HG03139 (cell line): Measurements from ENCODE around the gene CAPNS1.
"Not testable (repeated sequence)": the region's sequence is repeated elsewhere in the genome, so short reads cannot be mapped to it uniquely, and the experiment has no call there.

Experiments
- ATAC-seq: cut with Tn5 transposase; IDR thresholded peaks from one replicate; pipeline ENCODE4 v1.9.1; 2021; ENCODE audit not compliant: unreplicated experiment

Gene CAPNS1

DNA sequence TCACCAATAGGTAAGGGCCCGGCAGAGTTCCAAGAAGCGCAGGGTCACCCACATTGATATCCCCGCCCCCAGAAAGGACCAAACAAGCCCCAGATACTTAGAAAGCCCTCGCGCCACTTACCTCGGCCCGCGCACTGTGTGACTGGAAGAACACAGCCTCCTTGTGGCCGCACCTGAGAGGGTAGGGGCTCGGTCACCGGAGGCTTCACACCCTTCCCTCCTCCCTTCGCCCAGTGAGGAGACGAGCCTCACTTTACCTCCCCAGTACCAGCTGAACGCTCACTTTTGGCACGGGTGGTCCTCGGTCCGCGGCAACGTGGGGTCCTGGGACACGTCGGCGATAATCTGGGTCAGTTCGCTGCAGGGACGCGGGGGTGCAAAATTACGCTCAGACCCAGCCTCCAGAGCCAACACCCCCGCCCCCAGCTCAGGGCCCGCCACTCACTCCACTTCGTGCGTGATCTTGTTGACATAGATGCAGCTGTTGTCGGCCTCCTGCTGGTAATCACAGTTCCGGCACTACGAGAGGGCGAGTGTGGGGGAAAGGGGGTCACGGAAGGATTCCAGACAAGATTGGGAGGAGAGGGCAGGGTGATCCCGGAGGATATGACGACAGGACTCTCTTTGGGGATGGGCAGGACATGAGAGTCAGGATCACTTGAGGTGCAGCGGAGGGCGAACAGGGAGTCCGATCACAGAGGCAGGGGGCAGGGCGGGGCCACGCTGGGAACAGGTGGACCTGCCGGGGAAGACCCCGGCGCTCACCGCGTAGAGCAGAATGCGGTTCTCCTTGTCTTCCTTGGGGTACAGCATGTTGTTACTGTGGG lies 25.8 kb upstream of the CAPNS1 start:
- ATAC-seq, result no peak

DNA sequence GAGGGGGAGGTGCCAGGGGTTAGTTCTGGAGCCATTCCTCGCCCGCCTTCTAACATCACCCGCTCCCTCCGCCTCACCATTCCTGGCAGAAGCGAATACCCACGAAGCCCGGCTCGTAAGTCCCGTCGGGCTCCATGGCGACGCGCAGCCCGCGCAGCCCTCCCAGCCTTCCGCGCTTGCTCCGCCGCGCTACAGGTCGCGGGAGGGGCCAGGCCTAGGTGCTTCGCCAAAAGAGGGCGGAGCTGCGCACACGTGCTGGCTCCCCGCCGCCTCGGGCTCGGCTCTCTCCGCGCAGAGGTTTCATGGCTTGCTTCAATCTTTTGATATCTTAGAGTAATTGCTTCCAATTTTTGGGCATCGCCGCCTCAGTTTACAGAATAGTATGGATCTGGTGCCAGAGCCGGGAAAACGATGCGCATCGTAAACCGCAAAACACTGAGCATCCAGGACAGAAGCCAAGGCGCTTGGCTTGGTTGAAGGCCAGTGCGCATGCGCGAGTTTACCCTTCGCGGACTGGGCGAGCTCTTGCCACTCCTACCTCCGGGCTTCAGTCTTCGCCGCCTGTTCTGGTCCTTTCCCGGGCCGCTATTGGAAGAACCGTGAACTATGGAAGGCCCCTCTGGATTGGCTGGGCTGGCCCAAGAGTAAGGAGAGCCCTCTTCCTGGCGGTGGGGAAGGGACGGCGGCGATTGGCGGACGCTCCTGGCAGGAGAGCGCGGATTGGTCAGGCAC lies 25.0 kb upstream of the CAPNS1 start, which contains the start of gene POLR2I:
Gene POLR2I, minus strand, starts transcription at position 155 of the 732 bp plus-strand sequence. Its CDS starts 19 bp downstream, at position 136.
- peak; percentile 76 for ATAC-seq

DNA sequence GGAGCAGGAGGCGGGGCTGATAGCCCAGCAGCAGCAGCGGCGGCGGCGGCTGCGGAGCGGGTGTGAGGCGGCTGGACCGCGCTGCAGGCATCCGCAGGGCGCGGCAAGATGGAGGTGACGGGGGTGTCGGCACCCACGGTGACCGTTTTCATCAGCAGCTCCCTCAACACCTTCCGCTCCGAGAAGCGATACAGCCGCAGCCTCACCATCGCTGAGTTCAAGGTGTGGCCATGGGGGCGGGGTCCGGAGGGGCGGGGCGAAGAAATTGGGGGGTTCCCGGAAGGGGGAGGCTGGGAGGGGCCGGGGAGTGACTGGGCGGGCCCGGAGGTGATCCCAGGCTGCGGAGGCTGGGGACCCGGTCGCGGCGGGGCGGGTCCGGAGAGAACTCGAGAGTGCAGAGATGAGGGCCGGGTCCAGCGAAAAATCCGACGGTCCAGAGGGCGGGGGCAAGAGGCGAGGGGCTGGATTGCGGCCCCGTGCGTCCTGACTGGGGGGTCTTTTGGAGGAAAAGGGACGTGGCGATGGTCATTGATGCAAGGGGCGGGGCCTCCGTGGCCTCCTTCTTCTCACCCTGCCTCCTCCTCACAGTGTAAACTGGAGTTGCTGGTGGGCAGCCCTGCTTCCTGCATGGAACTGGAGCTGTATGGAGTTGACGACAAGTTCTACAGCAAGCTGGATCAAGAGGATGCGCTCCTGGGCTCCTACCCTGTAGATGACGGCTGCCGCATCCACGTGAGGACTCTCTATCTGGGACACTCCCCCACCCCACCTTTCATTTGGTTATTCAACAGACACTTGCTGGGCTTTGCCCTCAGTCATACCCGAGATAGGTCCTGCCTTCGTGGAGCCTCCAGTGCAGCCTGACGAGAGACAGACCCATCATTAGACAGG lies 24.2 kb upstream of the CAPNS1 start, which contains the start of gene TBCB:
Gene TBCB, plus strand, starts transcription at position 16 of the 891 bp plus-strand sequence. Its CDS starts 93 bp downstream, at position 109.
- ATAC-seq, result no peak

DNA sequence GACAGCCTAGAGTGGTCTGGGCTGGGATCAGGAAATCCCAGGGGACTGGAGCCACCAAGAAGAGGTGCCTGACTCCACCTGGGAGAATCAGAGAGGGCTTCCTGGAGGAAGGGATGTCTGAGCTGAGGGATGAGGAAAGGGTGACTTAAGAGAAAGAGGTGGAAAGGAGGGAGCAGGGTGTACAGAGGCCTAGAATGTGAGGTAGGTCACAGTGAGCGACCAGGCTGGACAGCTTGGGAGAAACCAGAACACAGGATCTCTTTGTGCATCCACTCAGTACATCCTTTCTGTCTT lies 23.6 kb upstream of the CAPNS1 start:
- ATAC-seq, result no peak

DNA sequence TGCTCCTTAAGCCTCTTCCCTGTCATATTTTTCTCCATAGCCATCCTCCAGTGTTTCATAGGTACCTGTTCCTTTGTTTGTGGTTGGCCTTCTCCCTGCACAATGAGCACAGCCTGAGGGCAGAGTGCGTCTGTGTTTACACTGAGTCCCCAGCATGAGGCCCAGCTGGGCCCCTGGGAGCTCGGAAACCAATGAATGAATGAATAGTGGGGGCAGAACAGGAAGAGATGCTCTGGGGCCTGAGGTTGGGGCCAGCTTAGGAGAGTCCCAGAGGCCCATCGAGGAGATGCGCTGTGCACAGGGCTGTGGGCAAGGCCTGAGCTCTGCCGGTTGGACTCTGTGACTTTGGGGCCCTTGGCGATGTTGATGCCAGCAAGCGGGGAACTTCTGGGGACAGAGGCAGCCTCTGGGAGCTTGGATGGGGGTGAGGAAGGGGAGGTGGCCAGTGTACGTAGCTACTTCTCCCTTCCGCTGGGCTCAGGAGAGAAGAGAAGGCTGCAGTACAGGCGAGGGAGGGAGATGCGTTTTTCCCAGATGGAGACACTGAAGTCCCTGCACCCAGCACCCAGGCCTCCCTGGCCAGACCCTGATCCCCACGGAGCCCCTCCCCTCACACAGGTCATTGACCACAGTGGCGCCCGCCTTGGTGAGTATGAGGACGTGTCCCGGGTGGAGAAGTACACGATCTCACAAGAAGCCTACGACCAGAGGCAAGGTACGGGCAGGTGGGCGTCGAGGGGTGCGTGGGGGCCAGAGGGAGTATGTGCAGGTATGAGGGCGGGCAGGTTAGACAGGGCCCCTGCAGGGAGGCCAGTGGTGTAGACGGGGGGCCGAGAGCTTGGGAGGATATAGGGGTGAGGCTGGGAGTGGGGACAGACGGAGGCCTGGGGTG lies 19.5 kb upstream of the CAPNS1 start:
- no peak for ATAC-seq

DNA sequence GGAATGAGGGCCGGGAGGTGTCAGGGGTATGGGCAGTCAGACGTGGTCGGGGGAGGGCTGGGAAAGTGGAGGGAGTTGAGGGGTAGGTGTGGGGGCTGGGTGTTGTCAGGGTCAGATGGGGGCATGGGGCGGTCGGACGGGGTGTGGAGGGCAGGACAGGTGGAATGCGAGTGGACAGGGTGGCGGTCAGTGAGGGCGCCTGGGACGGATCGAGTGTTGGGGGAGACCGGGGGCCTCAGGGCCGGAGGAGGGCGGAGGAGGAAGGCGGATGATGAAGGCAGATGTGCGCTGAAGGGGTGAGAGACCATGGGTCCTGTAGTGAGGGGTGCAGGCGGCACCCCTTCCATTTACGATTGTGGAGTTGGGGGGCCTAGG lies 18.9 kb upstream of the CAPNS1 start:
- ATAC-seq, result no peak

DNA sequence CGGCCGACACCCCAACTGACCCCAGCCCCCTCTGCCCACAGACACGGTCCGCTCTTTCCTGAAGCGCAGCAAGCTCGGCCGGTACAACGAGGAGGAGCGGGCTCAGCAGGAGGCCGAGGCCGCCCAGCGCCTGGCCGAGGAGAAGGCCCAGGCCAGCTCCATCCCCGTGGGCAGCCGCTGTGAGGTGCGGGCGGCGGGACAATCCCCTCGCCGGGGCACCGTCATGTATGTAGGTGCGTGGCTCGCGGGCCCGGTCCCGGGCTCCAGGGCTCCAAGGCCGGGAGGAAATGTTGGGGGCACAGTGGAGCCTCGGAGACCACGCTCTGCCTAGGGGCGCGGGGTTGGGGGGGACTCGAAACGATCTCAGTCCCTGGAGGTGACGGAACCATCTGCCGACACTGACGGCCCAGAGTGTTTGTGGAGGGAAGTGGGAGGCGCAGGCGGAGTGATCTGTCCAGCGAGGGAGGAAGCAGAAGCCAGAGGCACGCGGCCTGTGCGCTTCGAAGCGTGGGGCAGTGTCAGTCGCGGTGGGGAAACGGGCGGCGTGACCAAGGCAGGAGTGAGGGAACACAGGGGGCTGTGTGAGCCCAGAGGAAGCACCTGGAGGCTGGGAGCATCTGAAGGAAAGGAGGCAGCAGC lies 18.3 kb upstream of the CAPNS1 start:
- ATAC-seq, result no peak

DNA sequence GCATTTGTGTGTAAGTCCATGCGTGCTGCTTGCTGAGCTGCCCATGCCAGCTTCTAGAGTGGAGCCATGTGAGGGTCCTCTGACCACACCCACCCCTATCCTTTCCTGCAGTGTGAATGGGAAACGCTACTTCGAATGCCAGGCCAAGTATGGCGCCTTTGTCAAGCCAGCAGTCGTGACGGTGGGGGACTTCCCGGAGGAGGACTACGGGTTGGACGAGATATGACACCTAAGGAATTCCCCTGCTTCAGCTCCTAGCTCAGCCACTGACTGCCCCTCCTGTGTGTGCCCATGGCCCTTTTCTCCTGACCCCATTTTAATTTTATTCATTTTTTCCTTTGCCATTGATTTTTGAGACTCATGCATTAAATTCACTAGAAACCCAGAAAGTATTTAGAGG lies 14.3 kb upstream of the CAPNS1 start:
- no peak for ATAC-seq

DNA sequence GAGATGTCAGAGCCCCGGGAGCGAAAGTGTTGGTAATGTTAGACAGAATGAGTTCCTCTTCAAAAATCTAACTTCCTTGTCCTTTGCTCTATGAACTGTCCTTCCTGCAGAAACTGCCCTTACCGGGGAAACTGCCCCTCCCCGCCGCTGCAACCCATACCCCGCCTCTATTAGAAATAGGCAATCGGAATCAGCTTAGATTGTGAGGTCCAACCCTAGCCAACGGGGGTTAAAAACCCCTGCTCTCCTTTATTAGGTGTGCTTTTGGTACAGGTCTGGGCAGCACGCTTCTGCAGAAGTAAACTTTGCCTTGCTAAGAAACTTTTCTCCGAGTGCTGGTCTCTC lies 11.5 kb upstream of the CAPNS1 start:
- no peak for ATAC-seq

DNA sequence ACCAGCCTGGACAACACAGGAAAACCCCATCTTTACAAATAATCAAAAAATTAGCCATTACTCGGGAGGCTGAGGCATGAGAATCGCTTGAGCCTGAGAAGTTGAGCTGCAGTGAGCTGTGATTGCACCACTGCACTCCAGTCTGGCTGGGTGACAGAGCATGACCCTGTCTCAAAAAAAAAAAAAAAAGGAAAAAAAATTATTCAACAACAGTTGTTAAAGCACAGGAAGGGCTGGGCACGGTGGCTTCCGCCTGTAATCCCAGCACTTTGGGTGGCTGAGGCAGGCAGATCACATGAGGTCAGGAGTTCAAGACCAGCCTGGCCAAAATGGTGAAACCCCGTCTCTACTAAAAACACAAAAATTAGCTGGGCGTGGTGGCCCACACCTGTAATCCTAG lies 8.6 kb upstream of the CAPNS1 start:
- not testable (repeated sequence) for ATAC-seq

DNA sequence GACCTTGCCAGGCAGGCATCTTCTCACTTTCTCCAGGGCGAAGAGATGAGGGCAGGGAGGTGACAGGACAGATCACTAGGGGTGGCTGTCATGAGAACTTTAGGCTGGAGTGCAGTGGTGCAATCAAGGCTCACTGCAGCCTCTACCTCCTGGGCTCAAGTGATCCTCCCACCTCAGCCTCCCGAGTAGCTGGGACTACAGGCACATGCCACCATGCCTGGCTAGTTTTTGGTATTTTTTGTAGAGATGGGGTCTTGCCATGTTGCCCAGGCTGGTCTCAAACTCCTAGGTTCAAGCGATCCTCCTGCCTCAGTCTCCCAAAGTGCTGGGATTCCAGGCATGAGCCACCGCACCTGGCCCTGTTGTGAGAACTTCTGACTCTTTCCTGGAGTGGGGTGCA lies 5.0 kb upstream of the CAPNS1 start:
- ATAC-seq, result not testable (repeated sequence)

DNA sequence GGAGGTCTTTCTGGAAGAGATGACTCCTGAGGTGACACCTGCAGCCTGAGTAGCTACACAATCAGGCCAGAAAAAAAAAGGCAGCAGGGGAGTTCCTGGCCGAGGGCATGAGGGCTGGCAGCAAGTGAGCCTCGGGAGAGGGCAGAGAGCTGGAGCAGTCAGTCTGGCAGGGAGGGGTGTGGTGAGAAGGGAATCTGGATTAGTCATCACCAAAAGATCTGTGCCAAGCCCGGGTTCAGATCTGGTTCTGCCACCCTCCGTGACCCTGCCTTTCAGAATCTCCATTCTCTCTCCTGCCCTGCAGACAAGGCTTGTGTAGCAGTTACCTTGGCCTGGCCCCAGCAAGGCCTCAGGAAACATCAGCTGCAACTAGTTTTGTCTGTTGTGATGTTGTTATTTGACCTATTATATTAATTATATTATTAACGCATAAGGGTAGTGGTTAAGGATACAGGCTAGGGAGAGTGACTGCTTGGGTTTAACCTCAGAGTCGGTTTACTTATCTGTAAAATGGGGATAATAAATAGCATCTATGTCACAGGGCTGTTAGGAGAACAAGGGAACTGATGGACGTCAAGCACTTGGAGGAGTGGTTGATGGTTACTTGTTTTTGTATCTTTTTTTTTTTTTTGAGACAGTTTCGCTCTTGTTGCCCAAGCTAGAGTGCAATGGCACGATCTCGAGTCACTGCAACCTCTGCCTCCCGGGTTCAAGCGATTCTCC lies 2.7 kb upstream of the CAPNS1 start:
- ATAC-seq, result no peak

DNA sequence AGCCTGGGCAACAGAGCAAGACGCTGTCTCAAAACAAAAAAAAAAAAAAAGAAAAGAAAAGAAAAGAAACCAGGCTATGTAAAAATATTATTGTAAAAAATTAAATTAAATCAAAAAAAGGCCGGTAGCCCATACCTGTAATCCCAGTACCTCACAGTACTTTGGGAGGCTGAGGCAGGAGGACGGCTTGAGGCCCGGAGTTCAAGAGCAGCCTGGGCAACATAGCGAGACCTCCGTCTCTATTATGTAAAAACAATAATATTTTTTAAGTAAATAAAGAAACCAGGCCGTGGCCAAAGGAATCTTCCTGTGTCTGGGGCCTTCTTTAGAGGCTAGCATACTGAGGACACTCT lies 770 bp upstream of the CAPNS1 start:
- ATAC-seq, result no peak

DNA sequence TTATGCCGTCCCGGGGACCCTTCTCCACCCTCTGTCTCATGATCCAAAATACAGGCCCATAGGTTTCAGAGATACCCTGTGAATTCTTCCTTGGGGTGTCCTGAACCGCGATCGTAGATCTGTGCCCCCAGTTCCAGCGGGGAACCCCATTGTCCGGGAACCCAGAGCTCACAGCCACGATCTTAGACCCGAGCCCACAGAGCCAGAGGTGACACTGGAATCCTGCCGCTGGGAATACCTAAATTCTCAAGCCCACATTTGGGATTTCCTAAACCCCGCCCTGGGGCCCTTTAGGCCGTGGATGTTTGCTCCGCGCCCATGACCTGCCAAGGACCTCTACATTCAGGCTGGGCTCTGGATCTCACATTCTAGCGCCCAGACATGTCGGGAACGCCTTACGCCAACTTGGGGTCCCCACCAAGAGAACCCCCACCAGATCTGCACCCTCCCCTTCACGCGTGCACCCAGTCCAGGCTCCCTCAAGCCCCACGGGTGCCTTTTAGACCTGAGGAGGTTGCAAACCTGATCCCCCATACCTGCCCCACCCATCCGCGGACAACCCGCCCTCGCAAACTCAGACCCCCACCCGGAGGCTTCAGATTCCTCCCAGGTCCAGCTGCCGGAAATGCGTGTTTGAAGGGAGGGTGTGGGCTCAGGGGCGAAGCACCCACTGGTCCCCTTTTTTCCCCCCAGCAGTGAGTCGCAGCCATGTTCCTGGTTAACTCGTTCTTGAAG lies 605 bp downstream of the CAPNS1 start:
- no peak for ATAC-seq

DNA sequence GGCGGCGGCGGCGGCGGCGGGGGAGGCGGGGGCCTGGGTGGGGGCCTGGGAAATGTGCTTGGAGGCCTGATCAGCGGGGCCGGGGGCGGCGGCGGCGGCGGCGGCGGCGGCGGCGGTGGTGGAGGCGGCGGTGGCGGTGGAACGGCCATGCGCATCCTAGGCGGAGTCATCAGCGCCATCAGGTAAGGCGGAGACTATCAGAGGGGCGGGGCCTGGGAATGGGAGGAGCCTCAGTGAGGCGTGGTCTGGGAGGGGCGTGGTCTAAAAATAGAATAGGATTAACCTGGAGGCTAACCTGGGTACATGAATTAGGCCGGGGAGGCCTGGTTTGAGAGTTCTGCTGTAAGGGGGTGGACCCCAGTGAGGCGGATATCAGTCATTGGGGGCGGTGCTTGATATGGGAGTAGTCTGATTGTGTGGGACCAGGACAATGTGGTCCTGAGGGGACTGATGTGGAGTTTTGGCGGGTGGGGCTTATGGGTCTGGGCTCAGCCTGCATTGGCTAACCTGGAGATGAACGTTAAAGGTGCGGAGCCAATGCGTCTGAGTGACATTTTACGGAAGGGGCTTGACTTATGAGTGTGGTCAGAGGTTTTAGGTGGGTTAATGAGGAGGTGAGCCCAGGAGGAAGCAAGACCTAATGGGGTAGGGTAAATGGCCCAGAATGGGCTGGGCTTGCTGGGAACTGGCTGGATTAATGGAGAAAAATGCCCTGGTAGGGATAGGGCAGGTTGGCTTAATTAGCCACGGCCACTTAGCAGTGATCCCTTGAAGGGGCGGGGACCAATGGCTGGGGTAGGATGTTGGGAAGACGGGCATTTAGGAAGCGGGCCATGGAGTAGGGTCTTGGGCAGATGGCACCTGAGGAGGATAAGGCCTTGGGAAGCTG lies 1.4 kb downstream of the CAPNS1 start:
- ATAC-seq, result peak; percentile 45

DNA sequence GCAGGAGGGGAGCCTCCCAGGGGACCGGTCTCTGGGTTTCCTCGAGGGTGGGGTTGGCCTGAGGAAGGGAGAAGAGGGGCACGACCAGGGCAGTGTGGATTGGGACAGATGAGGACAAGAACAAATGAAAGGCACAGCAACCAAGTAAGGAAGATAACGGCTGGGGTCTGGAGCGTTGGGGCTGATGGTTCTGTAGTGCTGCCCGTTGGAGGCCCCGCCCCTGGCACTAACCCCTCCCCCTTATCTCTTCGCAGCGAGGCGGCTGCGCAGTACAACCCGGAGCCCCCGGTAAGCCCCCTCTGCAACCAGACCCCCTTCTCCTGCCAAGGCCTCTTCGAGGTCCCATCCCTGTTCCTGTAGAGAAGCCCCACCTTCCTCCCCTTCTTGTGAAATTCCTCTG lies 2.2 kb downstream of the CAPNS1 start:
- ATAC-seq, result no peak

DNA sequence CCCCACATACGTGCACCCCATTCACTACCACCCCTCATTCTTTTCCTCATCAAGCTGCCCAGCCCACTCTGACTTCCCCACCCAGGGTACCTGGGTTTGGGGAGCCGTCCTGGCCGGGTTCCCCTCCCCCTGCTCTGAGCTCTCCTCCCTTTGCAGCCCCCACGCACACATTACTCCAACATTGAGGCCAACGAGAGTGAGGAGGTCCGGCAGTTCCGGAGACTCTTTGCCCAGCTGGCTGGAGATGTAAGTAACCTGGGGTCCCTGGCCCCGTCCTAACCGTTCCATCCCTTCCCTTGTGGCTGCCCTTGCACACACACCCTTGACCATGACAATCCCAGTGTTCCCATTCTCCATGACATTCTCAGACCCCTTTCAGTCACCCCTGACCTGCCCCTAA lies 2.6 kb downstream of the CAPNS1 start:
- no peak for ATAC-seq

DNA sequence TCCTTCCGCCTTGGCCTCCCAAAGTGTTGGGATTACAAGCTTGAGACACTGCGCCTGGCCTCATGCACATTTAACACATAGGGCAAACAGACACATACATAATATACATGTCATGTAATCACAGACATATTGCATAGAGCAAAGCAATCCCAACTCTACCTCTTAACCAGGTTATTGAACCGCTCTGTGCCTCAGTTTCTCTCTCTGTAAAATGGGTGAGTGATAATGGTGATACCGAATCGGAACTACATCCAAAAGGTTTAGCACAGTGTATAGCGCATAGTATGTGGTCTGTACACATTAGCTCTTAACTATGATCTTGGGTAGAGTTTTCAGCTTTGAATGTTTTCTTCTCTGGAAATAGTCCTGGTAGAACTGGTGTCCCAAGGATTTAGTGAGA lies 4.8 kb downstream of the CAPNS1 start:
- no peak for ATAC-seq
